MM.1S (cell line): ENCODE results near the gene KLRD1.
A peak's percentile ranks its signal among the peaks of the same experiment; 100 is the strongest.
"Not testable (repeated sequence)": the region's sequence is repeated elsewhere in the genome, so short reads cannot be mapped to it uniquely, and the experiment has no call there.

Experiments
- DNase-seq: peaks from one replicate; pipeline ENCODE4 v3.0.0-alpha.2; 2015
- H2AFZ ChIP-seq: fragments of 300-600 bp; sonication (generic); 2 replicates; pipeline ENCODE4 v1.6.0; 2016; ENCODE audit warnings: antibody characterized with exemption, low read length
- H3F3A ChIP-seq: fragments of 300-600 bp; sonication (generic); 2 replicates; pipeline ENCODE4 v1.6.1; 2016; ENCODE audit warnings: mild to moderate bottlenecking, antibody characterized with exemption, low read length, moderate library complexity, mixed read lengths; ENCODE audit not compliant: insufficient read depth
- H3K27ac ChIP-seq: fragments of 300-600 bp; sonication (generic); 2 replicates; pipeline ENCODE4 v1.5.1; 2016; ENCODE audit warnings: mild to moderate bottlenecking, low read length
- H3K27me3 ChIP-seq: fragments of 300-600 bp; sonication (generic); replicated peaks from 2 replicates; pipeline ENCODE4 v1.6.0; 2016; ENCODE audit warnings: low read length; ENCODE audit not compliant: insufficient read depth
- H3K36me3 ChIP-seq: fragments of 300-600 bp; sonication (generic); replicated peaks from 2 replicates; pipeline ENCODE4 v1.6.1; 2016; ENCODE audit warnings: mild to moderate bottlenecking, low read length, mixed read lengths; ENCODE audit not compliant: insufficient read depth
- H3K4me1 ChIP-seq: fragments of 300-600 bp; sonication (generic); 2 replicates; pipeline ENCODE4 v1.6.1; 2016; ENCODE audit warnings: low read length, mixed read lengths
- H3K4me2 ChIP-seq: fragments of 300-600 bp; sonication (generic); 2 replicates; pipeline ENCODE4 v1.6.0; 2016; ENCODE audit warnings: low read depth, low read length
- H3K4me3 ChIP-seq: fragments of 300-600 bp; sonication (generic); 2 replicates; pipeline ENCODE4 v1.5.1; 2016; ENCODE audit warnings: low read length, mixed read lengths
- H3K79me2 ChIP-seq: fragments of 300-600 bp; sonication (generic); 2 replicates; pipeline ENCODE4 v1.6.1; 2016; ENCODE audit warnings: mixed run types, low read length, mixed read lengths
- H3K9ac ChIP-seq: fragments of 300-600 bp; sonication (generic); 2 replicates; pipeline ENCODE4 v1.6.1; 2016; ENCODE audit warnings: low read length, mixed read lengths
- H3K9me2 ChIP-seq: fragments of 300-600 bp; sonication (generic); replicated peaks from 2 replicates; pipeline ENCODE4 v1.6.1; 2016; ENCODE audit warnings: mild to moderate bottlenecking, low read length, mixed read lengths; ENCODE audit not compliant: insufficient read depth
- H3K9me3 ChIP-seq: fragments of 300-600 bp; sonication (generic); replicated peaks from 2 replicates; pipeline ENCODE4 v1.6.1; 2016; ENCODE audit warnings: mild to moderate bottlenecking, low read length, mixed read lengths; ENCODE audit not compliant: insufficient read depth
- H4K20me1 ChIP-seq: fragments of 300-600 bp; sonication (generic); 2 replicates; pipeline ENCODE4 v1.6.1; 2016; ENCODE audit warnings: mild to moderate bottlenecking, low read length, moderate library complexity, mixed read lengths; ENCODE audit not compliant: insufficient read depth
- CTCF ChIP-seq: fragments of 300-600 bp; sonication (generic); IDR thresholded peaks from 2 replicates; pipeline ENCODE4 v1.5.1; 2016; ENCODE audit warnings: antibody characterized with exemption, low read length, mixed read lengths
- EZH2 ChIP-seq: fragments of 300-600 bp; sonication (generic); optimal IDR thresholded peaks from 2 replicates; pipeline ENCODE3; 2017; ENCODE audit warnings: low read depth, mild to moderate bottlenecking, antibody characterized with exemption, low read length, mixed read lengths
- EZH2phosphoT487 ChIP-seq: fragments of 300-600 bp; sonication (generic); IDR thresholded peaks from 2 replicates; pipeline ENCODE4 v1.6.1; 2018; ENCODE audit warnings: antibody characterized with exemption, low read length

The KLRD1 gene

GRCh38 chr12:10320643-10321042, 13.0 kb downstream of the KLRD1 start:
- Histone ChIP-seq H3K9me3 (no peaks in the 10 kb centered on the region), H4K20me1 (peaks cover 3% of the 10 kb centered on the region; the same call in 1 of the 2 replicates), H3K9me2 (no peaks in the 10 kb centered on the region), H3K4me1 (peaks cover 15% of the 10 kb centered on the region), H3K9ac (no peak overlapping the region), H3K27me3 (peaks cover 56% of the 10 kb centered on the region), H3K27ac (no peak overlapping the region), H3K4me3 (no peak overlapping the region), H3K79me2 (no peaks in the 10 kb centered on the region), H3K36me3 (no peaks in the 10 kb centered on the region), H3K4me2 (no peak overlapping the region), H3F3A (peaks cover 8% of the 10 kb centered on the region), H2AFZ (no peak overlapping the region)
- TF ChIP-seq EZH2: no peak
- TF ChIP-seq CTCF: no peak
- DNase-seq: no peak

- H3K79me2 ChIP-seq: not testable (repeated sequence)
These were observed 21.0 kb downstream of the KLRD1 start for GRCh38 chr12:10328691-10329090.

GRCh38 chr12:10331642-10332239, 24.1 kb downstream of the KLRD1 start:
- Histone ChIP-seq H3K27me3 (no peaks in the 10 kb centered on the region), H3K9me2 (no peaks in the 10 kb centered on the region), H3K27ac (no peak overlapping the region), H3F3A (no peaks in the 10 kb centered on the region), H3K36me3 (no peaks in the 10 kb centered on the region), H3K4me1 (no peaks in the 10 kb centered on the region), H3K4me3 (no peak overlapping the region), H3K9me3 (no peaks in the 10 kb centered on the region), H3K4me2 (no peak overlapping the region), H3K79me2 (no peaks in the 10 kb centered on the region), H4K20me1 (no peaks in the 10 kb centered on the region), H2AFZ (no peak overlapping the region), H3K9ac (no peak overlapping the region)
- no peak for TF ChIP-seq EZH2phosphoT487
- peak; percentile 59 for TF ChIP-seq CTCF
- DNase-seq: peak; percentile 50

More at GRCh38 chr12:10328691-10329090, 21.0 kb downstream of the KLRD1 start:
- not testable (repeated sequence) for H4K20me1 ChIP-seq, H3K27me3 ChIP-seq, H2AFZ ChIP-seq, H3K36me3 ChIP-seq, H3K27ac ChIP-seq, H3F3A ChIP-seq, DNase-seq, H3K4me2 ChIP-seq, H3K4me3 ChIP-seq, H3K9me3 ChIP-seq, H3K4me1 ChIP-seq, H3K9me2 ChIP-seq, H3K9ac ChIP-seq

GRCh38 chr12:10336196-10336595, 28.5 kb downstream of the KLRD1 start:
- H3K27me3 ChIP-seq, DNase-seq, H3K27ac ChIP-seq, H3K9me2 ChIP-seq, H3K79me2 ChIP-seq, H3K4me3 ChIP-seq, H2AFZ ChIP-seq, H3K36me3 ChIP-seq, H4K20me1 ChIP-seq, H3F3A ChIP-seq, H3K9ac ChIP-seq, H3K9me3 ChIP-seq, H3K4me1 ChIP-seq, H3K4me2 ChIP-seq: not testable (repeated sequence)

- H3F3A ChIP-seq, H3K79me2 ChIP-seq, H3K27me3 ChIP-seq, H3K36me3 ChIP-seq, H3K9me3 ChIP-seq, H3K4me1 ChIP-seq, H3K4me3 ChIP-seq, H3K27ac ChIP-seq, H2AFZ ChIP-seq, H3K9me2 ChIP-seq, H3K4me2 ChIP-seq, DNase-seq, H3K9ac ChIP-seq, H4K20me1 ChIP-seq: not testable (repeated sequence)
These were observed 30.8 kb downstream of the KLRD1 start for GRCh38 chr12:10338470-10338869.
